ENCODE data around the gene LPCAT2.

Gene LPCAT2

DNA sequence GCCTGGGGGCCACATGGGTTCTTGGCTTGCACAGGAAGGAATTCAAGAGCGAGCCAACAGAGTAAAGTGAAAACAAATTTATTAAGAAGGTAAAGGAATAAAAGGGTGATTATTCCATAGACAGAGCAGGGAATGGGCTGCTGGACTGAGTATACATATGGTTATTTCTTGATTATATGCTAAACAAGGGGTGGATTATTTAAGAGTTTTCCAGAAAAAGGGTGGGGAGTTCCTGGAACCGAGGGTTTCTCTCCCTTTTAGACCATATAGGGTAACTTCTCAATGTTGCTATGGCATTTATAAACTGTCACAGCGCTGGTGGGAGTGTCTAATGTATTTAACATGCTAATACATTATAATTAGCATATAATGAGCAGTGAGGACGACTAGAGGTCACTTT lies 27.8 kb upstream of the LPCAT2 start:
- H3K4me3 ChIP-seq (ENCODE audit: low read depth, low read length), result no peak overlapping the region
- no peak for DNase-seq (ENCODE audit: low read depth)
- TF ChIP-seq CTCF (IDR thresholded peaks at IDR 0.05; ENCODE audit: insufficient read depth, low read depth, low read length, missing control alignments), result no peak

DNA sequence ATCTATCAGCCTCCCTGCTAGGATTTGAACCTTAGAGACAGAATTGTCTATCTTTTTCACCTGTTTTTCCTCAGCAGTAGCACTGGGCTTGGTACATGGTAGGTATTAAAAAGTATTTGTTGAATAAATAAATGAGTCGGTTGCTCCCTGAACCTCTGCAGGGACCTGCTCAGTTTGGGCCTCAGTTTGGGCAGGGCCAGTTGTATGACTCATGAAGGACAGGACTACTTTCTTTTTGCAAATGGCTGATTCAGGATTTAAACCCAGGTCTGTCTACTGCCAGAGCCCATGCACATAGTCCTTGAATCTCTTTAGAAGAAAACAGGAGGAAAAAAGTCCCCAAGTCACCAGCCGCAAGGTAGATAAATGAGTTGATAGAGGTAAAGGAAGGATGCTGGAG lies 26.8 kb upstream of the LPCAT2 start:
- H3K4me3 ChIP-seq (ENCODE audit: low read depth, low read length), result no peak overlapping the region
- no peak for TF ChIP-seq CTCF (IDR thresholded peaks at IDR 0.05; ENCODE audit: insufficient read depth, low read depth, low read length, missing control alignments)

GRCh38 chr16:55487048-55487803 lies 21.6 kb upstream of the LPCAT2 start:
- no peak for DNase-seq (ENCODE audit: low read depth)
- no peak for TF ChIP-seq CTCF (IDR thresholded peaks at IDR 0.05; ENCODE audit: insufficient read depth, low read depth, low read length, missing control alignments)
- H3K4me3 ChIP-seq (ENCODE audit: low read depth, low read length), result no peak overlapping the region

More for the DNA sequence above, 26.8 kb upstream of the LPCAT2 start:
- DNase-seq (ENCODE audit: low read depth), result no peak

- DNase-seq (ENCODE audit: low read depth), result no peak
- no peak for TF ChIP-seq CTCF (IDR thresholded peaks at IDR 0.05; ENCODE audit: insufficient read depth, low read depth, low read length, missing control alignments)
- H3K4me3 ChIP-seq (ENCODE audit: low read depth, low read length), result no peak overlapping the region
These were observed 20.6 kb upstream of the LPCAT2 start for GRCh38 chr16:55488306-55488705.

DNA sequence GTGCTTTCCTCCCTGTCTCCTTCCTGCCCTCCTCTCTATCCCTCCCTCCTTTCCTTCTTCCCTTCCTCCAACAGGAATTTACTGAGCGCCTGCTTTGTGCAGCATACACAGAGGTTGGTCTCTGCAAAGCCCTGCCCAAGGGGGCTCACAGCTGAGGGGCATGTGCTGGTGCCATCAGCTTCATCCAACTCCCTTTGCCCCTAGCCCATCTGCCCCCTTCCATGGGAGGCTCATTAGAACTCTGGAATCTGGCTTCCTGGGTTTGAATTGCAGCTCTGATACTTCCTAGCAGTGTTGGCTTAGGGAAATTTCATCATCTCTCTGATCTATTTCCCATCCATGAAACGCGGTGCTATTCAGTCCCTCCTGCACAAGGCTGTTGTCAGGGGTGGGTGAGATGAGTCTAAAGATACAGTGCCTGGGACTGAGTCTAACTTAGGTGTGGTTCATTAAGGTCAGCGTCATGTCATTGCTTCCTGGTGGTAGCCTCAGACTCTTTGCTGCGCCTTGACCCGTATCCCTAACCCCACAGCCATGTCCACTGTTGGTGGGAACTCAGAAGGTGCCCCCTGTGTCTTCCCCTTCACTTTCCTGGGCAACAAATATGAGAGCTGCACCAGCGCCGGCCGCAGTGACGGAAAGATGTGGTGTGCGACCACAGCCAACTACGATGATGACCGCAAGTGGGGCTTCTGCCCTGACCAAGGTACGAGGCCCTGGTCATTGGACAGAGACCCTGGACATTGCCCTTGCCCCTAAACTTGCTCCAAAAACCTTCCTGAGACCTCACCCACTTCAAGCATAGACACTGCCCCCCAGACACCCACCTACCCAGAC lies 19.5 kb upstream of the LPCAT2 start:
- no peak for DNase-seq (ENCODE audit: low read depth)
- no peak for TF ChIP-seq CTCF (IDR thresholded peaks at IDR 0.05; ENCODE audit: insufficient read depth, low read depth, low read length, missing control alignments)
- no peak overlapping the region for H3K4me3 ChIP-seq (ENCODE audit: low read depth, low read length)

- DNase-seq (ENCODE audit: low read depth), result no peak
- H3K4me3 ChIP-seq (ENCODE audit: low read depth, low read length), result no peak overlapping the region
- TF ChIP-seq CTCF (IDR thresholded peaks at IDR 0.05; ENCODE audit: insufficient read depth, low read depth, low read length, missing control alignments), result no peak
These were observed 19.0 kb upstream of the LPCAT2 start for GRCh38 chr16:55489956-55490265.

All from GM12865 (cell line).